Left cardiac atrium (tissue), 4 donors: ENCODE results near the gene RNASEH2B. TPM values are rescaled to one million over a fixed set of nuclear protein-coding genes. Genes with fewer than 3 reads are reported as not detected.

Experiments
- ATAC-seq, 2 donors: fragments of 200-7000 bp; cut with Tn5 transposase; one replicate each; pipeline ENCODE4 v1.9.1; 2020; ENCODE audit warnings: mild to moderate bottlenecking in 2 of 2, moderate library complexity in 2 of 2
- DNase-seq: peaks from one replicate; pipeline ENCODE4 v3.0.0-alpha.2; 2020
- intact Hi-C, 2 donors: fragments of 100-400 bp; cut with DNase I; formaldehyde crosslinking; loops; one replicate each; pipeline versions ENCODE4 v1.14.1 to v1.15.1; 2022 to 2023
- long read RNA-seq: library from polyadenylated mRNA; unstranded; transcript quantifications from one replicate; pipeline ENCODE4 v2.0.0, GENCODE V29; 2021
- total RNA-seq, 2 donors: library from RNA; stranded (reverse); fragmentation: NEBNext Ultra II Directional; extraction: Animal tissue kit (Norgen Biotek cat#: 25700); gene quantifications; one replicate each; pipeline ENCODE4 v1.2.1, GENCODE V29; 2021
- donor health status: DM: no; HTN: yes; CAD: no.
- donor health status: DM: no; HTN: yes; CAD: no; lungs with severe emphysema.
- donor health status: DM: yes; HTN: yes; CAD: no.
- donor health status: Dilated cardiomyopathy.

RNASEH2B gene
- 10 to 100 TPM; 40.7 to 42.8 TPM for total RNA-seq
- long read RNA-seq, full-length matches to known transcripts = 12 of 18 reads
- long read RNA-seq, partial matches to known transcripts = 0 of 18 reads
- long read RNA-seq, other reads (novel, unspliced or antisense) = 6 of 18 reads

DNA sequence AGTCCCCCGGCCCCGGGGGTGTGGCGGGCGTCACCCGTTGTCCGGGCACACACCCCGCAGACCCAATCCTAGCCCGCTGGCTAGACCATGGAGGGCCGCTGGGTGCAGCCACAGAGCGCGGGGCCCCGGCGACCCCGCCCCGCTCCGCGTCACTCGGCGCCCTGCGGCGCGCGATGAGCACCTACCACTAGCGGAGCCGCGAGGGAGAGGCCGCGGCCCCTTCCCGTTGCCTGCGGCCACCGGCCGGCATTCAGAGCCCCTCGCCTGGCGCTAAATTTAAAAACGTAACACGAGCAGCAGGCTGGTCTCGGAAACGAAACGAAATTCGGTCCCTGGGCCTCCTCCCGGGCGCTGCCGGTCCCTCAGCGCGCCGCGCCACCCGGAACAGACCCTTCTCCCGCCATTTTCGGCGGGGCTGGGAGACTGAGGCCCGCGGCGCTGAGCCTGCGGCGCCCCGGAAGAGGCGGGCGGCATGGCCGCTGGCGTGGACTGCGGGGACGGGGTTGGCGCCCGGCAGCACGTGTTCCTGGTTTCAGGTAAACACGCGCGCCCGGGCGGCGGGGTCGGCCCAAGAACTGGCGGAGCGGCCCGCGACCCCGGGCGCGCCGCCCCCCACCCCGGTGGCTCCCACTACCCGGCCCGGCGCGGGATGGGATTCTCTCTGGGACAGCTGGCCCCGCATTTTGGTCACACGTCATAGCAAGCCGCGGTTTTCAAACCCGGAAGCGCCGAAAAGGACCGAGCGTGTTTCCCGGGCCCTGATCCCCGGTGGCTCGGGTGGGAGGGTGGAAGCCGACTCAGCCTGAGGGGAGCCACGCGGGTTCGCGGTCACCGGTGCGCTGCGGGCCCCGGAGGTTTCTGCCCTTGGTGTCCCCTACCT, at the start of gene RNASEH2B:
Gene RNASEH2B, plus strand, starts transcription at position 187 of the 880 bp plus-strand sequence. Its CDS starts 286 bp downstream, at position 473.
- intact Hi-C loops = loop anchor here (5.0 kb wide), 3 partner anchors 828 to 933 kb away; no protein-coding TSS in a partner anchor
- ATAC-seq = peak; percentile 93 to 97

DNA sequence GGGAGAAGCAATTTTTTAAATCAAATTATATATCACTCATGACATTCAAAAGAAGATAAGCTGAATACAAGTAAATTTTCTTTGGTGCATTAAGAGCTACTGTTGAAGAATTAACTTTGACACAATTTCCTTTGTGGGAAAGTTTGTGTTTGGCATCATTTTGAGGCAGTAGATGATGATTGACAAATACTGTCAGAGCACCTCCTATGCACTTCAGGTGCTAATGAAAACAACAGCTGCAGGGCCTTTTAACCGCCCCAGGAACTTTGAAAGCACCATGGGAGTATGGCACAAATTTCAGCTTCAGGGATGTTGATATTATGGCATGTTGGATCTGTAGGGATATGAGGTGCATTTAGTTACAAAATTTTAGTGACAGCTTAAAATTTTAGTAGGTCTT, 45.1 kb upstream of the RNASEH2B start:
- intact Hi-C loops = no loop called here
- ATAC-seq = no peak
- DNase-seq = no peak

More for the DNA sequence above, at the start of gene RNASEH2B:
- DNase-seq = peak; percentile 75

DNA sequence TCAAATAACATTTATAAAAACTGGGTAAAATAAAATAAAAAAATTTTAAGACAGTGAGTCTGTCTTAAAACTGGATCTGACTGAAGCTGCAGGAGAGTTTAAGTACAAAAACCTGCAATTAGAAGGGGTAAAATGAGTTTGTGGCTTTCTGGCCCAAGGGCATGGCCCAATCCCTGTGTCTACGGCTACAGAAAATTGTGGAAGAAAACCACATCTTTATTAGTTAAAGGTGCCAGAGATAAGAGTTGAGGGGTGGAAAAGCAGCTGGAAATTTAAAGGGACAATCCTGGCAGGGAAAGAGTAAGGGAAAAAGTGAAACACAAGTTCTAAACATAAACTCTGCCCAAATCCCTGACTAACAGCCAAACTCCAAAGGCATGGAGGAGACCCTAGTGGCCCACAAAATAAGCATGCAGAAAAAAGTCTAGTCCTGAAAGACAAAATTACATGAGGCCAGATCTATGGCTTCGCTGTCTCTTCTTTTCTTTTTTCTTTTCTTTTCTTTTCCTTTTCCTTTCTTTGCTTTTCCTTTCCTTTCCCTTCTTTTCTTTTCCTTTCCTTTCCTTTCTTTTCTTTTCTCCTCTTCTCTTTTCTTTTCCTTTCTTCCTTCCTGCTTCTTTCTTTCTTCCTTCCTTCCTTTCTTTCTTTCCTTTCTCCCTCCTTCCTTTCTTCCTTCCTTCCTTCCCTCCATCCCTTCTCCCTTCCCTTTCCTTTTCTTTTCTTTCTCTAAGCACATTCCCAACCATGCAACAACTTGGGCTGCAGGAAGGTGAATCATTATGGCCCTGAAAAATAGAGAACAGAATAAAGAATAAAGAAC, 42.6 kb upstream of the RNASEH2B start:
- DNase-seq (no peak), ATAC-seq (no peak)
- intact Hi-C loops = no loop called here

DNA sequence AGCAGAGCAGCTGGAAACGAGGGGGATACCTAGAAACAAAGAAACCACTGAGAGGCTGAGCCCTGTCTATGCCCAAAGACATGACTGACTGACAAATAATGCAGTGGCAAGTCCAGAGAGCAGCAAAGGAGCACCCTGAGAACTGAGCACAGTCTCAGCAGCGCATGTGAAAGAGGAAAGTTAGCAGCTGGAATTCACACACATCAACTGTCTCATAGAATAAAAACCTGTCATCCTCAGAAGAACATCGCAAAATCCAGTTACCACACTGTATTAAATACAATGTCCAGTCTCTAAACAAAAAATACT, 42.0 kb upstream of the RNASEH2B start:
- intact Hi-C loops = no loop called here
- ATAC-seq (no peak), DNase-seq (no peak)

GRCh38 chr13:50871405-50871804, 38.2 kb upstream of the RNASEH2B start:
- intact Hi-C loops = no loop called here
- no peak for ATAC-seq

GRCh38 chr13:50873467-50873866, 36.1 kb upstream of the RNASEH2B start:
- no peak for ATAC-seq
- DNase-seq = no peak
- intact Hi-C loops = no loop called here

More at GRCh38 chr13:50871405-50871804, 38.2 kb upstream of the RNASEH2B start:
- DNase-seq = no peak

GRCh38 chr13:50873991-50874390, 35.6 kb upstream of the RNASEH2B start:
- ATAC-seq (no peak), DNase-seq (no peak)
- intact Hi-C loops = no loop called here

DNA sequence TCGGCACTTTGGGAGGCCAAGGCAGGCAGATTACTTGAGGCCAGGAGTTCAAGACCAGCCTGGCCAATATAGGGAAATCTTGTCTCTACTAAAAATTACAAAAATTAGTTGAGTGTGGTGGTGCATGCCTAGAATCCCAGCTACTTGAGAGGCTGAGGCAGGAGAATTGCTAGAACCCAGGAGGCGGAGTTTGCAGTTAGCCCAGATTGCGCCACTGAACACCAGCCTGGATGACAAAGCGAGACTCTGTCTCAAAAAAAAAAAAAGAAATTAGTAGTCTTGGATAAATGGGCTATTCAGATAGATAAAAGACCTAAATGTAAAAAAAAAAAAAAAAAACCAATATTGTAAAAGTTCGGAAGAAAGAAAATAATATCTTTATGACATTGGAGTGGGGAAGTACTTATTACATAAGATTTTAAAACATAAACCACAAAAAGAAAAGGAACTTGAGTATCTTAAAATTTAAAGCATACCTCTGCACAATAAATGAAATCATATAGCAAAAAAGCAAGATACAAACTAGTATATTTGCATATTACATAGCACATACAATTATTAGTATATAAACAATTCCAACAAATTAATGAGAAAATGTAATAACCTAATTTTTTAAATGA, 26.7 kb upstream of the RNASEH2B start:
- DNase-seq (no peak), ATAC-seq (no peak)
- intact Hi-C loops = no loop called here

GRCh38 chr13:50883728-50884127, 25.9 kb upstream of the RNASEH2B start:
- ATAC-seq (no peak), DNase-seq (no peak)
- intact Hi-C loops = no loop called here

- DNase-seq = no peak
- no peak for ATAC-seq
- intact Hi-C loops = no loop called here
Observed at GRCh38 chr13:50884265-50884664, 25.3 kb upstream of the RNASEH2B start.

DNA sequence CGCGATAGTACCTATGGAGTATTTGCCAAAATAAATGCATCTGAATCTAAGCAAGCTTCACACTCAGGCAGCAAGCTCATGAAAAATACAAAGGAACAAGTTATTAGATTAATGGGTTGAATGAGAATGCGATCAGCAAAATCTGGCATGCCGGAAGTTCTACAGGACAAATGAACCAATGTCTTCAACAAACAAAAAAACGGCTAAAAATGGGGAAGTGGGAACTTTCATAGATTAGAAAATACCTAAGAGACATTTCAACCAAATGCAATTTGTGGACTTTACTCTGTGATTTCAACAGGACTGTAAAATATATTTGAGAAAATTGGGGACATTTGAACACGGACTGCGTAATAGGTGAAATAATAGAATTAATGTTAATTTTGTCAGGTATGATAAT, 22.4 kb upstream of the RNASEH2B start:
- intact Hi-C loops = no loop called here
- DNase-seq (no peak), ATAC-seq (no peak)

- intact Hi-C loops = no loop called here
Observed at GRCh38 chr13:50888362-50888761, 21.2 kb upstream of the RNASEH2B start.

DNA sequence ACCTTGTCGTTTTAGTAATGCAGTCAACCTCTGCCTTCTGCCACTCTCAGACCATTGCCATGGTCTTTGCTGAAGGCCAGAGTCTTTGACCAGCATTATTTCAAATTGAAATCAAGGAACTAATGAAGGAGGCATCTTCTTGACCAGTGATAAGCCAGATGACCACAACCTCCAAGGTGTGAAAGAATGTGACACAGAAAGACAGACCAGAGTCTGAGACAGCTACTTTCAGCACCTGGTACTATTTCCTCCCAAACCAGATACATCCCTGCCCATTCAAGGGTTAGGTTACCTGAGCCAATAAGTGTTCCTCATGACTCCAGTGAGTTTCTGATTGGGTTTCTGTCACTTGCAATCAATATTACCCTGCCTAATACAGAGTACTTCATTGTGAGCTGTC, 20.3 kb upstream of the RNASEH2B start:
- no peak for ATAC-seq
- intact Hi-C loops = no loop called here
- DNase-seq = no peak

More at GRCh38 chr13:50888362-50888761, 21.2 kb upstream of the RNASEH2B start:
- ATAC-seq (no peak), DNase-seq (no peak)

DNA sequence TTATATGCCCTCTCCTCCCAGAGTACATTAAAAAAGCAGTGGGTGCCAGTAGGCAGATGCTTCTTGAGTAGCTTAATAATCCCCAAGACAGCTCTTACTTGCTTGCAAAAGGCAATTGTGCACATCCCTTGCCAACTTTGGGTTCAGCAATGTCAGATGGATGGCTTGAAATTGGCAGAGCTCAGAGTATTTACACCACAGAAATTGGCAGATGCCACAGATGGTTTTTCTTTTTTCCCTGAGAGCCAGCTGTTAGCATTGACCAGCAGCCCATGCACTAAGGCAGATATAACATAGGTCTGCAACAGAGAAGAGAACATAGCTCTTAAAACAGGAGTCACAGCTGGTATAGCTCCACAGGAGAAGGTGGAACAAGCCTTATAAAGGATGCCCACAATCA, 18.4 kb upstream of the RNASEH2B start:
- intact Hi-C loops = no loop called here
- no peak for DNase-seq
- no peak for ATAC-seq

GRCh38 chr13:50892210-50892944, 17.2 kb upstream of the RNASEH2B start:
- DNase-seq (no peak), ATAC-seq (no peak)
- intact Hi-C loops = no loop called here

- intact Hi-C loops = no loop called here
- DNase-seq (no peak), ATAC-seq (no peak)
Observed at GRCh38 chr13:50893211-50893852, 16.3 kb upstream of the RNASEH2B start.

DNA sequence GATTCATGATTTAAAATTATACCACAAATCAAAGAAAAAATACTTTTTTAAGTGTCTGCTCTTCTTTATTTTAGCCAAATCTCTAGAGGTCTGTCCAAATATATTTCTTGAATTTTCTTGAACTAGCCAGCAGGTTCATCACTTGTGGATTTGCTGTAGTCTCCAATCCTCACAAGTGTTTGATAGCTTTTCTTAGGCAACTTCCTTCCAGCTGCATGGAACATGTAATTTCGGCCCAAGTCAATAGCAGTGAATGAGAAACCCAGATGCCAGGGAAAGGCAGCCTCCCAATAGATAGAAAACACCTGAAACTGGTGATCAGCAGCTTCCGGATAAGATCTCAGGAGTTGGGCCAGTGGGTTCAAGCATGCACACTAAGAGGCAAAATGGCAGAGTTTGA, 15.6 kb upstream of the RNASEH2B start:
- intact Hi-C loops = no loop called here
- no peak for ATAC-seq
- DNase-seq = no peak

DNA sequence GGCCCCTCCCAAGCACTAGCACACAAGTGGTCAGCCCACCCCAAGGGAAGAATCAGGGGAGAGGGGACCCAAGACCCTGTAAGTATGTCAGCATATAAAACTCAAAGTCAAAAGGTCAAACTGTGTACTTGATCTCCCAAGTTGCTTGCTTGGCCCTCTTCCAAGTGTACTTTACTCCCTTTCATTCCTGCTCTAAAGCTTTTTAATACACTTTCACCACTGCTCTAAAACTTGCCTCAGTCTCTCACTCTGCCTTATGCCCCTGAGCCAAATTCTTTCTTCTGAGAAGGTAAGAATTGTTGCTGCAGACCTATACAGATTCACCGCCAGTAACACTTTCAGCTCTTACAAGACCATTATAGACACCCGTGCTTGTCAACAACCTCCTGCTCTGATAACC, 15.1 kb upstream of the RNASEH2B start:
- intact Hi-C loops = no loop called here
- ATAC-seq (no peak), DNase-seq (no peak)

DNA sequence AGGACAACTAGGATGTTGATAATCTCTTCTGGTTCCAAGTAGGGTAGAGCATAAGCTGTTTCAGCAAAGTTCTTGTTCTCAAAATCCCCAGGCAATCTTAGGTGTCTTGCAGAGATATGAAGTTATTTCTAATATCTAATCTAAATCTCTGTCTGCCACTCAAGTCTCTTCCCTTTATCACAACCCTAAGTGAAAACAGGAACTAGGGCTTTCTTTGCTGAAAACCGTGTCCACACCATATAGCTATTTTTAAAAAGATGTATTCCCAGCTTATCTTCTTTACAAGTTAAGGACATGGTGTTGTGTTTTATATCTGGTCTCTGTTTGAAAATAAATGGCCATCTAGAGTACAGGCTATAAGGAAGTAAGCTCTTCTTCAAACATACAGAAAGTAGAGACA, 11.3 kb upstream of the RNASEH2B start:
- intact Hi-C loops = no loop called here
- DNase-seq (no peak), ATAC-seq (no peak)
